Stimulated activated CD4-positive, alpha-beta T cell treated with anti-CD3 and anti-CD28 coated beads, Interleukin-2, amount 100 ng/mL, for 48 hours (primary cell): ENCODE data around the gene ZNF813.
A peak's percentile ranks its signal among the peaks of the same experiment; 100 is the strongest.
"Not testable (repeated sequence)": the region's sequence is repeated elsewhere in the genome, so short reads cannot be mapped to it uniquely, and the experiment has no call there.

Experiments
- DNase-seq, 2 donors: peaks; one replicate each; pipeline ENCODE4 v3.0.0-alpha.2; 2020

Gene ZNF813

GRCh38 chr19:53485046-53486004 lies 17.8 kb downstream of the ZNF813 start:
- DNase-seq, result no peak

- DNase-seq, result no peak
Measured at GRCh38 chr19:53492153-53492552, 24.6 kb downstream of the ZNF813 start.

DNA sequence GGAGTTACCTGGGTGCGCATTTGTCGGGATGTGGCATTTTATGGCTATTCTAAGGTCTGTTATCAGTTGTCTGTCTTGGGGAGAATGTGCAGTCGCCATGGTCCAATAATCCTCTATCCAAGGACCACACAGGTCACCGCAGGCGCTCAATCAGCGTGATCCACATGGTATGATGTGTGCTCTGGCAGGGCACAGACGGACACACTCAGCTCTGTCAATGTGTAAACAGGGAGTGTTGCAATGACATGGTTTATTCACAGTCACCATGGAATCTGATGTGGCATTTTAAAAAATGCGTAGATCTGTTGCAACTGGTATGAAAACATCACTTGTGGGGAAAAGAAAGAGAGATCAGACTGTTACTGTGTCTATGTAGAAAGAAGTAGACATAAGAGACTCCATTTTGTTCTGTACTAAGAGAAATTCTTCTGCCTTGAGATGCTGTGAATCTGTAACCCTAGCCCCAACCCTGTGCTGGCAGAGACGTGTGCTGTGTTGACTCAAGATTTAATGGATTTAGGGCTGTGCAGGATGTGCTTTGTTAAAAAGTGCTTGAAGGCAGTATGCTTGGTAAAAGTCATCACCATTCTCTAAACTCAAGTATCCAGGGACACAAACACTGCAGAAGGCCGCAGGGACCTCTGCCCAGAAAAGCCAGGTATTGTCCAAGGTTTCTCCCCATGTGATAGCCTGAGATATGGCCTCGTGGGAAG lies 29.9 kb downstream of the ZNF813 start:
- DNase-seq, result not testable (repeated sequence)

GRCh38 chr19:53498024-53498395 lies 30.5 kb downstream of the ZNF813 start:
- not testable (repeated sequence) for DNase-seq

- DNase-seq, result not testable (repeated sequence)
Measured at GRCh38 chr19:53503151-53503550, 35.6 kb downstream of the ZNF813 start.

DNA sequence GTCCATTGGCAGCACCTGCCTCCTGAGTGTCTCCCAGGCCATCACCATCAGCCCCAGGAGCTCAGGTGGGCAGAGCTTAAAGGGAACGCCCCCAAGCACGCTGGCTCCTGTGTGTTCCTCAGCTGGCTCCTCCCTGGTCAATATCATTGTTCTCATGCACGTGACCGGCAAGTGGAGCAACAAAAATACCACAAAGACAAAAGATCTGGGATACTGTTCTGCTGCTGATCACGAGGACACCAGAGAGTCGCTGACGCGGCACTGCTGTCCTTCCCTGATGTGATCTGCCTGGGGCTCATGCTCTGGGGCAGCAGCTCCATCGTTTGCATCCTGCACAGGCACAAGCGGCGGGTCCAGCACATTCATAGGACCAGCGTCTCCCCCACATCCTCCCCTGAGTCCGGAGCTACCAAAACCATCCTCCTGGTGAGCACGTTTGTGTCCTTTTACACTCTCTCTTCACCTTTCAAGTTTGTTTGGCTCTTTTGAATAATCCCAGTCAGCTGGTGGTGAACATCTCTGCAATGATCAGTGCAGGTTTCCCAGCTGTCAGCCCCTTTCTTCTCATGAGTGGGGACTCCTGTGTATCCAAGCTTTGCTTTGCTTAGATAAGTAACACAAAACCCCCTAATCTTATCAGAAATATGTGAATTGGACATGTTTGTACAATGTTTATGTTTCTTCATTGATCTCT lies 36.3 kb downstream of the ZNF813 start:
- DNase-seq, result not testable (repeated sequence)

DNA sequence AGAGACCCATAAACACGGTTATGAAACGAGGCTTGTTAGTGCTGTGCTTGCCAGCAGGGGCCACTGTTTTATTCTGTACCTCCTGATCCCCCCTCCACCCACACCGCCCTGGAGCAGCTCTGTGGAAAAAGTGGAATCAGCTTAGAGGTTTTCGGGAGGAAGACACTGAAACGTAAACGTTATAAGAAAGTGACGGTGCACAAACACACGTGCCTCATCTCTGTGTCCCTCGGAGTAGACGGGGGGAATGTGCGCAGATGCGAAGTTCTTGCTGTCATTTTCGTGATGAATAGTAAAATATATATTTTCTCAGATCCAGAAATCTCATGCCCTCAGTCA lies 36.8 kb downstream of the ZNF813 start:
- DNase-seq, result not testable (repeated sequence)

DNA sequence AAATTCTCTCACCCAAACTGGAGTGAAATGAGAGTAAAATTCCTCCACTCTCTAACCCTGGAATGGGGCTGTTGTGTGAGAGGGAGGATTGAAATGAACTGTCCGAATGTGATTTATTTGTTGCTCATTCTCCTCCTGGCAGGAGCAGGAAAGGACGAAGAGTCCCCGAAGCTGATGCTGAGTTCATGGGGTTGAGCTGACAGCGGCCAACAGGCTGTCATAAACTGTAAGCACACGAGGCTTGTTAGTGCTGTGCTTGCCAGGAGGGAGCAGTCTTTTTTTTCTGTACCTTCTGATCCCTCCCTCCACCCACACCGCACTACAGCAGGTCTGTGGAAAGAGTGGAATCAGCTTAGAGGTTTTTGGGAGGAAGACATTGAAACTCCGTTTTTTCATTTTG lies 37.4 kb downstream of the ZNF813 start:
- DNase-seq, result no peak

DNA sequence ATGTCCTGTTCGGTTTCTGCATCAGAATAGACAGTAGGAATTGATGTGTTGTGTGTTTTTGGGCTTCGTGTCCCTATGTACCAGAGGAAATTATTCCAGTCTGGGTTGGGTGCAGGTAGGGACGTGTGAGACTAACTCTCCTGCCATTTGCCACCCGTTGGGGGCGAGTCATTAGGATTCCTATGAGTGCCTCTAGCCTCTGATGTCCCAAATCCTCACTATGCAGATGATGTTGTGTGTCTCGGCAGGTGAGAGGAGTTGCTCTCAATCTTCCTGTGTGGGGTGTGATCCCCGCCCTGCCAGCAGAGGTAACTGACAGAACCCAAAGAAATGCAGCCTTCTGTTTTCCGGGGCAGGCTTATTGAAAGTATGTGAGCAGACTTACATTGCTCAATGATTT lies 39.2 kb downstream of the ZNF813 start:
- no peak for DNase-seq

GRCh38 chr19:53507523-53508442 lies 40.2 kb downstream of the ZNF813 start:
- no peak for DNase-seq

DNA sequence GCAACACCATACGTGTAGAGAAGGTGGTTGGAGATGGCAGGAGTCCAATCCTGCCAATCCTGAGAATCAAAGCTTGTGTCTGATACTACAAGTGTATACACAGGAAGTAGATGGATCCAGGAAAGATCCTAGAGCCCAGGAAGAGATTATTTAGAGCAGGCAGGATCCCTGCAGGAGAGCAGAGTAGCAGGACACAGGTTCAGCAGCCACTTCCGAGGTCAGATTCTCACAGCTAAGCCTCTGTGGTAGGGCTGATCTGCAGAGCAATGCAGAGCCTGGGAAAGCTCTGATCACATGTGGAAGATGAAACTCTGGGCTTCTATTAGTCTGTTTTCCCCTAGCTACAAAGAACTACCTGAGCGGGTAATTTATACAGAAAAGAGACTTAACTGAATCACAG lies 41.9 kb downstream of the ZNF813 start:
- no peak for DNase-seq

DNA sequence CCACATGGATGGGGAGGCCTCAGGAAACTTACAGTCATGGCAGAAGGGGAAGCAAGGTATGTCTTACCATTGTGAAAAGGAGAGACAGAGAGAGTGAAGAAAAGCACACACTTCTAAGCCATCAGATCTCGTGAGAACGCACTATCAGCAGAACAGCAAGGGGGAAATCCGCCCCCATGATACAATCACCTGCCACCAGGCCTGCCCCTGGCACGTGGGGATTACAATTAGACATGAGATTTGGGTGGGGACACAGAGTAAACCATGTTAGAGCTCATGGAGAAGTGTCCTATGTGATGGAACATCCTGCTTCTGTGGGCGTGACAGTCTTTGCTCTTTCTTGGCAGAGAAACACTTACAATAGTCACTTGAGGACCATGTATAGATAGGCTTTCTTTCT lies 42.3 kb downstream of the ZNF813 start:
- no peak for DNase-seq

DNA sequence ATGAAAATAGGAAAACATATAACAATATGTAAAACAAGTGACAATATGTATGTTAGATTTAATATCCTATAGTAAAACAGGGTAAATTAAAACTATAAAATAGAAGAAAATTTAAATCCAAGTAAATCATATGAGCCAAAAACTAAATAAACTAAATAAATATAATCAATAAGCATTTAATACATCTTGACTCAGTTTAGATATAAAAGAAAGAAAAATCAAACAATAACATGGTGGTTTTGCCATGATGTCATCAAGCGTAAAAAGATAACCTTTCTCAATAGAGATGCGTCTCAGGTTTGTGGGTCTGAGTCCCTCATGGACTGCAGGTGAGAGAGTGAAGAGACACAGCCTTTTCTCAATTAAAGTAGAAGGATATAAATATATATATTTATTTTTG lies 43.8 kb downstream of the ZNF813 start:
- no peak for DNase-seq

GRCh38 chr19:53511933-53512374 lies 44.4 kb downstream of the ZNF813 start:
- DNase-seq, result peak; percentile 32 to 38

GRCh38 chr19:53515047-53515446 lies 47.5 kb downstream of the ZNF813 start:
- DNase-seq, result not testable (repeated sequence)

DNA sequence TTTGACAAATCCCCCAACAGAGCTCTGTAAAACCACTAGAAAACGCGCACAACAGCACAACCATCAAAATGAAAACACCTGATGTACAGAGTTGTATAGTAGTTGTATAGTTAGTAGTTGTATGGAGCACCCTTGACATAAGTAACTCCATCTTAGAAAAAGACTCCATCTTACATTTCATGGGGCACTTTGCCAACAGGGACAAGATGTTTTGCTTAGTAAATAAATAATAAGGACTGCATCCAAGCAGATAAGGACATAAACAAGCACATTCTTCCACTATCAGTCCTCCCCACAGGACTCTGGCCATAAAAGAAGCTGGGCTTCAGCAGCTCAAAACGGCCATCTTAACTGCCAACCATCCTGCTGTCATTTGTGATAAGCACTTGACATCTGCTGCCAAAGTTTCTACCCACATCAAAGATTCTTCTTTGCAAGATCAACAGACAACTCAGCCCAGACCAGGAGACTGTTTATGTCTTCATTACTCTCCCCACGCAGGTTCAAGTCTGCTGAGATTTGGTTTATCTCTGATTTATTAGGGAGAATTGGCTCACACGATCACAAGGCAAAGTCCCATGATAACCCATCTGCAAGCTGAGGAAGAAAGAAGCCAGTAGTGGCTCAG lies 49.7 kb downstream of the ZNF813 start:
- no peak for DNase-seq

- no peak for DNase-seq
Measured at GRCh38 chr19:53518121-53518520, 50.6 kb downstream of the ZNF813 start.

GRCh38 chr19:53518716-53519115 lies 51.2 kb downstream of the ZNF813 start:
- no peak for DNase-seq

DNA sequence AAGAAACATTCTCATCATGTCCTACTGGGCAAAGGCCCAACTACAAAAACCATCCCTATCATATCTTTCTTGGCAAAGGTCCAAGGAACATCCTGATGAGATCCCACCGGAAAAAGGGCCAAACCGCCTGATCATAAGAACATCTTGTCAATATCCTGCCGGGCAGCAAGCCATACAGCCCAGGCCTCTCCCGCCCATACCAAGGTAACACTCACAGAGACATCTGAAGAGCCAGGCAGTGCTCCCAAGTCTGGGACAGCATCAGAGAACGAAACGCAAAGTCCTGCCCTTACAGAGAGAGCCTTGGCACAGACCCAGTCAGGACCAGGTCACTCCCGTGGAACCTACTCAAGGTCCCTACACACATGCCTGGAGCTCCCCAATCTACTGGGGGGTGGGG lies 51.9 kb downstream of the ZNF813 start:
- DNase-seq, result no peak

- no peak for DNase-seq
Measured at GRCh38 chr19:53520163-53520546, 52.6 kb downstream of the ZNF813 start.

DNA sequence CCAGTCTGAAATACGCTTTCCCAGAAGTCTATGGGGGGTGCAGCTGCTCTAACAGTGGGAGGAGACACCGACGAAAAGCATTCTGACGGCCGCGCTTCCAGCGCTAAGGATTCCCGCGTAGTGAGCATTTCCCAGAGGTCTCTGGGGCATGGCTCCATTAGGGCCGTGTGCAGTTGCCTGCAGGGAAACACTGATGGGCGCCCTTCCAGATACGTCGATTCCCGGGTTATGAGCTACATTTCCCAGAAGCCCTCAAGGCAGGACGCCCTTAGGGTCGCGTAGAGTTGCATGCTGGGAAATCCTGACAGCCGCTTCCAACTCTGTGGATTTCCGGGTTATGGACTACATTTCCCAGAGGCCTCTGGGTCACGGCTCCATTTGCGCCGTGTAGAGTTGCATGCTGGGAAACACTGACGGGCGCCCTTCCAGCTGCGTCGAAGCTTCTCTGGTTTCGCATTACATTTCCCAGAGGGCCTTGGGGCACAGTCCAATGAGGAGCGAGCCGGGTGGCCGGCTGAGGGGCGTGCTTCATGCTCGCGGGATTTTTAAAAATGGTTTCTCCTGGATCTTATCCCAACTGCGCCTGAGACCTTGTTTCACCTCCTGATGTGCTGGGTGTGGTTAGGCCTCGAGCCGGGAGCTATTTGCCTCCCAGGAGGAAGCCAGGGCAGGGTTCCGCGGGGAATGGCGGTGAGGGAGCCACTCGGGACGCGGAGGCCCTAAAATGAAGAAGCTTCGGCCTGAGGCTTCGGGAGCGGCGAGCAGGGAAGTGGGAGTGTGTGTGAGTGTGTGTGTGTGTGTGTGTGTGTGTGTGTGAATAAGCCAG lies 53.2 kb downstream of the ZNF813 start:
- DNase-seq, result peak; percentile 70 to 73
